ENCODE measurements around the gene DERA. TPM values are rescaled to one million over a fixed set of nuclear protein-coding genes. Genes with fewer than 3 reads are reported as not detected.
"Not testable (repeated sequence)": the region's sequence is repeated elsewhere in the genome, so short reads cannot be mapped to it uniquely, and the experiment has no call there.

The DERA gene
- total RNA-seq, 1 donor from 2014 or later, result 34.4 TPM

GRCh38 chr12:15963271-15963670 lies 52.1 kb downstream of the DERA start:
- no peak for DNase-seq (ENCODE audit: low spot score)

DNA sequence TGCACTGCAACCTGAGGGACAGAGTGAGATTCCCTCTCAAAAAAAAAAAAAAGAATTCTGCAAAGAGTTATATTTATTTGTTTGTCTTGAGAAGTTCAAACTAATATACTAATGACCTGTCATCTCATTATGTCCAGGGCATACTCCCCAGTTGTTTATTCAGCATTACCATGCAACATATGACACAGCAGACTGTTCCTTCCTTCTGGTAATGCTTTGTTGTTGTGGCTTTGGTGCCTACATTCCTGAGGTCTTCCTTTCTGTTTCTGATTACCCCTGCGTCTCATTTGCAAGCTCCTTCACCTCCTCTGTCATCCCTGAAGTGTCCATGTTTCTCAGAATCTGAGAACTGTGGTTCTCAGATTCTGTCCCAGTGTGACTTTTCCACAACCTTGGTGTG lies 55.3 kb downstream of the DERA start:
- no peak for DNase-seq (ENCODE audit: low spot score)

- DNase-seq (ENCODE audit: low spot score), result not testable (repeated sequence)
Observed at GRCh38 chr12:15967053-15967452, 55.9 kb downstream of the DERA start.

DNA sequence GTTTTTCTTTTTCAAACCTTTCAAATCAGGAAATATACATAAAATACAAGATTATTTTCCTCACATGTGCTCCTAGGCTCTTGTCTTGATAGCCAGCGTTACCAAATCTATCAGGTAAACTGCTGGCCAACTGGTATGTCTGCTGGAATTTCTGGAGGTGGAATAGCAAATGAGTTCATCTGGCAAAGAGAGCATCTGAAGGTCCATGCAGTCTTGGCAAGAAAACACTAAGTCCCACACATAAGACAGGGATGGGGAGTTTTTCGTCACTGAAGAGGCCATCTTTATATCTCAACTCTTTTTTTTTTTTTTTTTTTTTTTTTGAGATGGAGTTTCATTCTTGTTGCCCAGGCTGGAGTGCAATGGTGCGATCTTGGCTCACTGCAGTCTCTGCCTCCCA lies 60.1 kb downstream of the DERA start:
- DNase-seq (ENCODE audit: low spot score), result no peak

GRCh38 chr12:15972894-15973293 lies 61.8 kb downstream of the DERA start:
- DNase-seq (ENCODE audit: low spot score), result no peak

- DNase-seq (ENCODE audit: low spot score), result no peak
Observed at GRCh38 chr12:15977999-15978951, 67.1 kb downstream of the DERA start.

GRCh38 chr12:15979096-15980092 lies 68.3 kb downstream of the DERA start:
- no peak for DNase-seq (ENCODE audit: low spot score)

DNA sequence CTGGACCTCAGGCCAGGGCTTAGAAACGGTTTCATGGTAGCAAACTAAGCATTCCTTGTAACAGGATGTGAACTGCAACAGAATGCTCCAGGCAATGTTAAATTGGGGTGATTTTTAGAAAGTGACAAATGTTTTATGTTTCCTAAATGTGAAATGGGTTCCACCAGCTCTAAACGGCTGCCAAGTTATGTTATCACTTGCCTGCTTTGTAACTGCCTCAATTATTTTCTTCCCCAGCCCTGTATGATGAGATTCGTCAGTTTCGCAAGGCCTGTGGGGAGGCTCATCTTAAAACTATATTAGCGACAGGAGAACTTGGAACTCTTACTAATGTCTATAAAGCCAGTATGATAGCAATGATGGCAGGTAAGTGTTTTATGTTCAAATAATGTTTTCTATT lies 70.9 kb downstream of the DERA start:
- DNase-seq (ENCODE audit: low spot score), result no peak

- no peak for DNase-seq (ENCODE audit: low spot score)
Observed at GRCh38 chr12:15982471-15982870, 71.3 kb downstream of the DERA start.

- DNase-seq (ENCODE audit: low spot score), result no peak
Observed at GRCh38 chr12:15982921-15983320, 71.8 kb downstream of the DERA start.

DNA sequence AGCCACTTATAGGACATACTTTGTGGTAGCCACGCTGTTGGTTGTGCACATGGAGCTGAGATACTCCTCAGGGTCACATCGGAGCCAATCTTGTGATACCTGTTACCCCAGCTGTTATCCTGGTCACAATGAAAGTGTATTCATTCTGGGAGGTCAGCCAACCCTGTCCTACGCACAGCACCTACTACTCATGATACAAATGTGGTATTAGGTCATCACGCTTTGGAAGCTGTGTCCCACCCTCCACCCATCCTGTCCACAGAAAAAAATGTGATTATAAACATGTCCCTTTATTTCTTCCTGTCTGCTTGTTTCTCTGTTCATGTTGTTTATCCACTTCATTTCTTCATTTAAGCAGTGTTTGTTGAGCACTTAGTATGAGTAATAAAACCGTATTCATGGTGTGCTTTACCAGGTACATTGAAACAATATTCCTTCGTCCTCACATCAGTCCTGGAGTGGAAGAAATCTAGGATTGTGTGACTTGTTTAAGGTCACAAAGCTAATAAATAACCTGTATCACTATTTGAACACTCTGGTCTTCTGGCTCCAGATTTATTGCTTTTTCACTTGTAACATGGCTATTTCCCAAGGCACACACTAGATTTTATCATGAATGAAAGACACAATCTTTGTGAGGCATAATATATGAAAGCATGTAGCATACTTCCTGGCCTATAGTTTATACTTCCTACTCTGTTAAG lies 73.1 kb downstream of the DERA start:
- DNase-seq (ENCODE audit: low spot score), result no peak

- DNase-seq (ENCODE audit: low spot score), result no peak
Observed at GRCh38 chr12:15984963-15985362, 73.8 kb downstream of the DERA start.

- no peak for DNase-seq (ENCODE audit: low spot score)
Observed at GRCh38 chr12:15987696-15988095, 76.6 kb downstream of the DERA start.

- DNase-seq (ENCODE audit: low spot score), result no peak
Observed at GRCh38 chr12:15988983-15989755, 78.0 kb downstream of the DERA start.

DNA sequence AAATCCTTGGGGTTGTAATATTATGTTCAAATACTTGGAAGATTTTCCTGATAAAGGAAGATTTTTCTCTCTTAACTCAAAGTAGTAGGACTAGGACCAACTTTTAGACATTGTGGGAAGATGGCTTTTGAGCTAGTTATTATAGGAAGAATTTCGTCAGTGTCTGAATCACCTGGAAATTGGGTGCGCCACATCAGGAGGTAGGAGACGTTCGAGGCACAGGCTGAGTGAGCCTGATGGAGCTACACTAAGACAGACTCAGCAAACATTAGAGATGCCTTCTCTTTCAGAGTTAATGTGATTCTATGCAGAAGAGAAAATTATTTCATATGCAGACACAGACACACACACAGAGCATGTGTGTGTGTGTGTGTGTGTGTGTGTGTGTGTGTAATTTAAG lies 84.7 kb downstream of the DERA start:
- DNase-seq (ENCODE audit: low spot score), result no peak

- DNase-seq (ENCODE audit: low spot score), result peak; percentile 45
Observed at GRCh38 chr12:15996254-15996653, 85.1 kb downstream of the DERA start.

DNA sequence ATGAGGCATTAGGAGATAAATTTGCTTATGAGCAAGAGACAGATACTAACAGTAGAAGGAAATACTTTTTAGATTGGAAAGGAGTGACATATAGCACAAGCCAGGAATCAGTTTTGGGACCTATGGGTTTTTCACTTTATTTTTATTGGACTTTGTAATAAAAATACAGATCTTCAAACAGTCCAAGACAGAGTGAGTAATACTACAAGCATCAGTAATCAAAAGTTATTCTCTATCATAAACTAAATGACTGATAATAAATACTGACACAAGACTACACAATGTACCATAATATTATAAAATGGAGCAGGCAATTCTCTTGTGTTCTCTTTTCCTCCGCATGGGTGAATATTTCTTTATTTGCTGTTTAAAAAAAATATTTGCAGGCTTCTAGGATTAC lies 85.8 kb downstream of the DERA start:
- DNase-seq (ENCODE audit: low spot score), result no peak

DNA sequence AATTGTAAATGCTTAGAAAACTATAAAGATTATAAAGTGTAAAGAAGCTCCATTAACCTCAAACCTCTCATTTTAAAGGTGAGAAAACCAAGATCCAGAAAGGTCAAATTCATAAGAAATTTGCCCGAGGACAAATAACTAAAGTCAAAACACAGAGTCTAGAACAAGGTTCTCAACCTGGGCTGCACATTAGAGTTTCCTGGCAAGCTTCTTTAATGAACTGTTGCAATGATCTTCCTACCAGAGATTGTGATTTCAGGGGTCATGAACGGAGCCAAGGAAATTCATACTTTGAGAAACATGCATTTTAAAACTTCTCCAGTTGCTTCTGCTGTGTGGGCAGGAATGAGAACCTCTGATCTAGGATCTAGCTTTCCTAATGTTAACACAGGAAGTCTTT lies 86.8 kb downstream of the DERA start:
- no peak for DNase-seq (ENCODE audit: low spot score)

GRCh38 chr12:16002880-16003279 lies 91.7 kb downstream of the DERA start:
- DNase-seq (ENCODE audit: low spot score), result no peak

- no peak for DNase-seq (ENCODE audit: low spot score)
Observed at GRCh38 chr12:16003460-16003859, 92.3 kb downstream of the DERA start.

GRCh38 chr12:16006752-16007151 lies 95.6 kb downstream of the DERA start:
- no peak for DNase-seq (ENCODE audit: low spot score)
